ENCODE data around the gene AP2M1. TPM values are rescaled to one million over a fixed set of nuclear protein-coding genes. Genes with fewer than 3 reads are reported as not detected.

The AP2M1 gene
- polyA plus RNA-seq, 1 donor from 2014 or later: 551 TPM

GRCh38 chr3:184228376-184229137 is 53.9 kb downstream of the AP2M1 start:
- no peaks in the 10 kb centered on the region for H3K9me3 ChIP-seq (ENCODE audit: low read length)
- H4K20me1 ChIP-seq (ENCODE audit: insufficient read depth): no peaks in the 10 kb centered on the region
- H3K4me2 ChIP-seq (ENCODE audit: low read length): no peak overlapping the region
- no peaks in the 10 kb centered on the region for H3F3A ChIP-seq (ENCODE audit: insufficient read depth, low read length, poor library complexity, severe bottlenecking)
- no peak overlapping the region for H2AFZ ChIP-seq (ENCODE audit: low read depth, low read length)
- no peak overlapping the region for H3K27ac ChIP-seq (ENCODE audit: low read length)
- TF ChIP-seq REST (IDR thresholded peaks at IDR 0.05; ENCODE audit: borderline replicate concordance) (no peak), EP300 (conservative IDR thresholded peaks at IDR 0.05; ENCODE audit: poor library complexity, severe bottlenecking) (no peak), MXI1 (conservative IDR thresholded peaks at IDR 0.05; ENCODE audit: poor library complexity, severe bottlenecking) (no peak)
- peaks cover 68% of the 10 kb centered on the region for H3K27me3 ChIP-seq (ENCODE audit: insufficient read depth, low read depth, low read length)
- no peaks in the 10 kb centered on the region for H3K79me2 ChIP-seq (replicated peaks; ENCODE audit: insufficient read depth, low read length)
- no peaks in the 10 kb centered on the region for H3K9me2 ChIP-seq (ENCODE audit: insufficient read depth, low read length)
- H3K9ac ChIP-seq (ENCODE audit: low read length): no peak overlapping the region
- peak overlapping the region; percentile 76 for H3K4me3 ChIP-seq (ENCODE audit: low read length)
- H3K36me3 ChIP-seq (ENCODE audit: insufficient read depth, low read length): no peaks in the 10 kb centered on the region

GRCh38 chr3:184229394-184230080 is 54.9 kb downstream of the AP2M1 start, which contains the start of gene VWA5B2:
Gene VWA5B2 (plus strand): TSS chr3:184229585. CDS start chr3:184230529, 944 bp downstream.
- no peaks in the 10 kb centered on the region for H3K79me2 ChIP-seq (replicated peaks; ENCODE audit: insufficient read depth, low read length)
- no peak within 1 kb of the TSS for H3K27ac ChIP-seq (ENCODE audit: low read length)
- H3K36me3 ChIP-seq (ENCODE audit: insufficient read depth, low read length): no peaks in the 10 kb centered on the region
- no peak for TF ChIP-seq REST (IDR thresholded peaks at IDR 0.05; ENCODE audit: borderline replicate concordance)
- peak; percentile 32 for TF ChIP-seq MXI1 (conservative IDR thresholded peaks at IDR 0.05; ENCODE audit: poor library complexity, severe bottlenecking)
- TF ChIP-seq CTCF (IDR thresholded peaks at IDR 0.05; ENCODE audit: poor library complexity, severe bottlenecking): peak; percentile 55
- H3K9ac ChIP-seq (ENCODE audit: low read length): peak within 1 kb of the TSS; percentile 44
- no peaks in the 10 kb centered on the region for H3K9me3 ChIP-seq (ENCODE audit: low read length)
- H3K9me2 ChIP-seq (ENCODE audit: insufficient read depth, low read length): no peaks in the 10 kb centered on the region
- no peaks in the 10 kb centered on the region for H4K20me1 ChIP-seq (ENCODE audit: insufficient read depth)
- peak within 1 kb of the TSS; percentile 76 for H3K4me3 ChIP-seq (ENCODE audit: low read length)
- H3K27me3 ChIP-seq (ENCODE audit: insufficient read depth, low read depth, low read length): peaks cover 74% of the 10 kb centered on the region
- H2AFZ ChIP-seq (ENCODE audit: low read depth, low read length): no peak within 1 kb of the TSS
- H3K4me2 ChIP-seq (ENCODE audit: low read length): peak within 1 kb of the TSS; percentile 51
- no peaks in the 10 kb centered on the region for H3F3A ChIP-seq (ENCODE audit: insufficient read depth, low read length, poor library complexity, severe bottlenecking)
